Neural progenitor cell (in vitro differentiated cells): ENCODE measurements around the gene RBM33. TPM values are rescaled to one million over a fixed set of nuclear protein-coding genes. Genes with fewer than 3 reads are reported as not detected.

Source experiments
- DNase-seq: peaks from one replicate; pipeline ENCODE4 v3.0.0-alpha.2; 2016; ENCODE audit warnings: low spot score
- H2AFZ ChIP-seq: fragments of 200-600 bp; sonication (generic); replicated peaks from 2 replicates; pipeline ENCODE4 v1.6.1; 2016; ENCODE audit warnings: antibody characterized with exemption
- H3F3A ChIP-seq: fragments of 200-600 bp; sonication (generic); 2 replicates; pipeline ENCODE4 v1.6.1; 2016; ENCODE audit warnings: antibody characterized with exemption, low read depth
- H3K27ac ChIP-seq: fragments of 200-600 bp; sonication (generic); 2 replicates; pipeline ENCODE4 v1.5.1; 2016; ENCODE audit warnings: mild to moderate bottlenecking
- H3K27me3 ChIP-seq: fragments of 200-600 bp; sonication (generic); 2 replicates; pipeline ENCODE4 v1.6.1; 2016; ENCODE audit warnings: mild to moderate bottlenecking, moderate library complexity
- H3K36me3 ChIP-seq: fragments of 200-600 bp; sonication (generic); 2 replicates; pipeline ENCODE4 v1.5.1; 2016
- H3K4me1 ChIP-seq: fragments of 200-600 bp; sonication (generic); 2 replicates; pipeline ENCODE4 v1.6.1; 2016; ENCODE audit warnings: mixed run types
- H3K4me2 ChIP-seq: fragments of 200-600 bp; sonication (generic); 2 replicates; pipeline ENCODE4 v1.6.1; 2016
- H3K4me3 ChIP-seq: fragments of 200-600 bp; sonication (generic); 2 replicates; pipeline ENCODE4 v1.5.1; 2016
- H3K79me2 ChIP-seq: fragments of 200-600 bp; sonication (generic); 2 replicates; pipeline ENCODE4 v1.6.1; 2016; ENCODE audit warnings: low read depth
- H3K9ac ChIP-seq: fragments of 200-600 bp; sonication (generic); 2 replicates; pipeline ENCODE4 v1.6.1; 2016
- H3K9me3 ChIP-seq: fragments of 200-600 bp; sonication (generic); 2 replicates; pipeline ENCODE4 v1.5.1; 2016; ENCODE audit warnings: low read depth
- H4K20me1 ChIP-seq: fragments of 200-600 bp; sonication (generic); 2 replicates; pipeline ENCODE4 v1.6.1; 2016; ENCODE audit warnings: low read depth
- H3K27ac Mint-ChIP-seq: 3 replicates; pipeline ENCODE4 v1.8.0; 2021; ENCODE audit warnings: mixed read lengths
- H3K27me3 Mint-ChIP-seq: 2 replicates; pipeline ENCODE4 v1.8.0; 2022; ENCODE audit warnings: low read depth, mild to moderate bottlenecking, inconsistent platforms, moderate library complexity, mixed read lengths; ENCODE audit not compliant: insufficient read depth
- H3K36me3 Mint-ChIP-seq: 3 replicates; pipeline ENCODE4 v1.8.0; 2021; ENCODE audit warnings: mixed read lengths
- H3K4me1 Mint-ChIP-seq: 3 replicates; pipeline ENCODE4 v1.8.0; 2021; ENCODE audit warnings: mixed read lengths
- H3K4me3 Mint-ChIP-seq: 3 replicates; pipeline ENCODE4 v1.8.0; 2021; ENCODE audit warnings: mild to moderate bottlenecking, moderate library complexity, mixed read lengths
- H3K9me3 Mint-ChIP-seq: 3 replicates; pipeline ENCODE4 v1.8.0; 2020; ENCODE audit warnings: mixed read lengths
- CTCF ChIP-seq: fragments of 200-600 bp; sonication (generic); IDR thresholded peaks from 2 replicates; pipeline ENCODE4 v1.5.1; 2017; ENCODE audit warnings: antibody characterized with exemption, mild to moderate bottlenecking
- EZH2 ChIP-seq: fragments of 200-600 bp; sonication (generic); IDR thresholded peaks from 2 replicates; pipeline ENCODE4 v1.6.1; 2017; ENCODE audit warnings: antibody characterized with exemption, mild to moderate bottlenecking, moderate library complexity
- EZH2phosphoT487 ChIP-seq: fragments of 200-600 bp; sonication (generic); IDR thresholded peaks from 2 replicates; pipeline ENCODE4 v1.6.1; 2017; ENCODE audit warnings: antibody characterized with exemption
- total RNA-seq: library from RNA; depleted of rRNA; stranded (reverse); fragments of >200 nt; gene quantifications from 2 replicates; pipeline ENCODE4 v1.2.3, GENCODE V29; 2015; ENCODE audit warnings: low replicate concordance

RBM33 gene
- total RNA-seq, 1 donor from 2014 or later, result 48.6 TPM

- H3K36me3 Mint-ChIP-seq, result peaks cover 44% of the 10 kb centered on the region
- no peak overlapping the region for H3K27ac ChIP-seq
- no peak overlapping the region for H3K27ac Mint-ChIP-seq
- H3K9me3 ChIP-seq, result no peaks in the 10 kb centered on the region
- no peaks in the 10 kb centered on the region for H3F3A ChIP-seq
- H4K20me1 ChIP-seq, result peaks cover 64% of the 10 kb centered on the region
- H3K4me3 Mint-ChIP-seq, result no peak overlapping the region
- no peaks in the 10 kb centered on the region for H3K4me1 Mint-ChIP-seq
- no peak for TF ChIP-seq EZH2phosphoT487
- no peak for TF ChIP-seq EZH2
- TF ChIP-seq CTCF, result no peak
- H2AFZ ChIP-seq, result no peak overlapping the region
- no peaks in the 10 kb centered on the region for H3K27me3 Mint-ChIP-seq
- no peaks in the 10 kb centered on the region for H3K9me3 Mint-ChIP-seq
- no peak overlapping the region for H3K9ac ChIP-seq
- peaks cover 58% of the 10 kb centered on the region for H3K79me2 ChIP-seq
- no peak overlapping the region for H3K4me3 ChIP-seq
- no peak overlapping the region for H3K4me2 ChIP-seq
- no peak for DNase-seq
- peaks cover 19% of the 10 kb centered on the region for H3K36me3 ChIP-seq
- no peaks in the 10 kb centered on the region for H3K4me1 ChIP-seq
- no peaks in the 10 kb centered on the region for H3K27me3 ChIP-seq
Observed at GRCh38 chr7:155710031-155710430, 65.6 kb downstream of the RBM33 start.

- Histone ChIP-seq H3K27ac (no peak overlapping the region), H4K20me1 (peaks cover 69% of the 10 kb centered on the region), H3K4me3 (no peak overlapping the region), H3K9ac (no peak overlapping the region), H3F3A (no peaks in the 10 kb centered on the region), H3K79me2 (peaks cover 58% of the 10 kb centered on the region), H2AFZ (no peak overlapping the region), H3K27me3 (no peaks in the 10 kb centered on the region), H3K4me1 (no peaks in the 10 kb centered on the region), H3K4me2 (no peak overlapping the region), H3K36me3 (peaks cover 17% of the 10 kb centered on the region), H3K9me3 (no peaks in the 10 kb centered on the region)
- no peak for DNase-seq
- Mint-ChIP-seq H3K4me1 (no peaks in the 10 kb centered on the region), H3K27me3 (no peaks in the 10 kb centered on the region), H3K9me3 (no peaks in the 10 kb centered on the region), H3K36me3 (peaks cover 44% of the 10 kb centered on the region), H3K4me3 (no peak overlapping the region), H3K27ac (no peak overlapping the region)
- no peak for TF ChIP-seq EZH2
- TF ChIP-seq EZH2phosphoT487, result no peak
- TF ChIP-seq CTCF, result no peak
Observed at GRCh38 chr7:155710530-155710929, 66.1 kb downstream of the RBM33 start.

- no peaks in the 10 kb centered on the region for H3K27me3 Mint-ChIP-seq
- peaks cover 58% of the 10 kb centered on the region for H3K79me2 ChIP-seq
- no peak overlapping the region for H3K27ac Mint-ChIP-seq
Observed at GRCh38 chr7:155711081-155711480, 66.6 kb downstream of the RBM33 start.

More at GRCh38 chr7:155711081-155711480, 66.6 kb downstream of the RBM33 start:
- H3K27me3 ChIP-seq, result no peaks in the 10 kb centered on the region
- no peak overlapping the region for H3K4me2 ChIP-seq
- no peak overlapping the region for H2AFZ ChIP-seq
- H3K27ac ChIP-seq, result no peak overlapping the region
- H3K9ac ChIP-seq, result no peak overlapping the region
- peaks cover 17% of the 10 kb centered on the region for H3K36me3 ChIP-seq
- TF ChIP-seq EZH2phosphoT487 (no peak), CTCF (no peak), EZH2 (no peak)
- no peaks in the 10 kb centered on the region for H3K9me3 Mint-ChIP-seq
- no peaks in the 10 kb centered on the region for H3K4me1 Mint-ChIP-seq
- peaks cover 69% of the 10 kb centered on the region for H4K20me1 ChIP-seq
- H3F3A ChIP-seq, result no peaks in the 10 kb centered on the region
- no peaks in the 10 kb centered on the region for H3K4me1 ChIP-seq
- H3K4me3 ChIP-seq, result no peak overlapping the region
- H3K36me3 Mint-ChIP-seq, result peaks cover 44% of the 10 kb centered on the region
- no peak for DNase-seq
- H3K9me3 ChIP-seq, result no peaks in the 10 kb centered on the region
- H3K4me3 Mint-ChIP-seq, result no peak overlapping the region
